ENCODE measurements around the gene SMYD3.

DNA sequence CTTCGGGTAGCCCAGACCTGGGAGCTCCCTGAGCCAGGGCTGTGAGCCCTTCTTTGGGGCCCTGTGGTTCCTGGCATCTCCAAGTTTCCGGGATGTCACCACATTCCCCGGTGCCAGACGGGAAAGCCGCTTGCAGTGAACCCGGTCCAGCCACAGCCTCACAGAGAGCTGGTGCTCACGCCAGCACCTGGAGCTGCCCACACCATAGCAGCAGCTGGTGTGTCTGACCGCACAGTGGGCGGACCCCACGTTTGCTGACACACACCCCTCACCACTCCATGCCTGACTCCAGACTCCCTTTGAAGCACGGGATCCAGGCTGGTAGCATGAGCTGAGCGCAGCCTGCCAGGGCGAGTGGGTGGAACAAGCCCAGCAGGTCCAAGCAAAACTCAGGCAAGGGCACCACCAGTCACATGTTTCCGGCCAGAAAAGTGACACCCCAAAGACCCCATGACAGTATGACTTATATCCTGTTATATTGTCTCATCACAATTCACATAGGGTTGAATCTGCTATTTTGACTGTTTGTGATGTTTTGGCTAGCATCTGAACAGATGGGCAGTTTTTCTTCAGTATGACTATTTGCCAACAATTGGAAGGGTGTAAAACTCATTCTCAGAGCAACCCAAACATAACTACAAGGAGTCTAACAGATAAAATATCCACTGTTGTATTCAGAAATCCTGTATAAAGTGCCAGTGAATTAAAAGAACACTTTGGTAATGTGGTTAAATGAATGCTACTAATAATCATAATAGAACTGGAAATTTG is 285.4 kb downstream of the SMYD3 start:
- TF ChIP-seq, protein P1, sequence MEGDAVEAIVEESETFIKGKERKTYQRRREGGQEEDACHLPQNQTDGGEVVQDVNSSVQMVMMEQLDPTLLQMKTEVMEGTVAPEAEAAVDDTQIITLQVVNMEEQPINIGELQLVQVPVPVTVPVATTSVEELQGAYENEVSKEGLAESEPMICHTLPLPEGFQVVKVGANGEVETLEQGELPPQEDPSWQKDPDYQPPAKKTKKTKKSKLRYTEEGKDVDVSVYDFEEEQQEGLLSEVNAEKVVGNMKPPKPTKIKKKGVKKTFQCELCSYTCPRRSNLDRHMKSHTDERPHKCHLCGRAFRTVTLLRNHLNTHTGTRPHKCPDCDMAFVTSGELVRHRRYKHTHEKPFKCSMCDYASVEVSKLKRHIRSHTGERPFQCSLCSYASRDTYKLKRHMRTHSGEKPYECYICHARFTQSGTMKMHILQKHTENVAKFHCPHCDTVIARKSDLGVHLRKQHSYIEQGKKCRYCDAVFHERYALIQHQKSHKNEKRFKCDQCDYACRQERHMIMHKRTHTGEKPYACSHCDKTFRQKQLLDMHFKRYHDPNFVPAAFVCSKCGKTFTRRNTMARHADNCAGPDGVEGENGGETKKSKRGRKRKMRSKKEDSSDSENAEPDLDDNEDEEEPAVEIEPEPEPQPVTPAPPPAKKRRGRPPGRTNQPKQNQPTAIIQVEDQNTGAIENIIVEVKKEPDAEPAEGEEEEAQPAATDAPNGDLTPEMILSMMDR (IDR thresholded peaks at IDR 0.05; ENCODE audit: insufficient read depth, low read length, poor library complexity, severe bottlenecking): no peak
- TF ChIP-seq EZH2phosphoT487 (conservative IDR thresholded peaks at IDR 0.05; ENCODE audit: low read length): no peak
